ENCODE measurements around the gene CHADL.

DNA sequence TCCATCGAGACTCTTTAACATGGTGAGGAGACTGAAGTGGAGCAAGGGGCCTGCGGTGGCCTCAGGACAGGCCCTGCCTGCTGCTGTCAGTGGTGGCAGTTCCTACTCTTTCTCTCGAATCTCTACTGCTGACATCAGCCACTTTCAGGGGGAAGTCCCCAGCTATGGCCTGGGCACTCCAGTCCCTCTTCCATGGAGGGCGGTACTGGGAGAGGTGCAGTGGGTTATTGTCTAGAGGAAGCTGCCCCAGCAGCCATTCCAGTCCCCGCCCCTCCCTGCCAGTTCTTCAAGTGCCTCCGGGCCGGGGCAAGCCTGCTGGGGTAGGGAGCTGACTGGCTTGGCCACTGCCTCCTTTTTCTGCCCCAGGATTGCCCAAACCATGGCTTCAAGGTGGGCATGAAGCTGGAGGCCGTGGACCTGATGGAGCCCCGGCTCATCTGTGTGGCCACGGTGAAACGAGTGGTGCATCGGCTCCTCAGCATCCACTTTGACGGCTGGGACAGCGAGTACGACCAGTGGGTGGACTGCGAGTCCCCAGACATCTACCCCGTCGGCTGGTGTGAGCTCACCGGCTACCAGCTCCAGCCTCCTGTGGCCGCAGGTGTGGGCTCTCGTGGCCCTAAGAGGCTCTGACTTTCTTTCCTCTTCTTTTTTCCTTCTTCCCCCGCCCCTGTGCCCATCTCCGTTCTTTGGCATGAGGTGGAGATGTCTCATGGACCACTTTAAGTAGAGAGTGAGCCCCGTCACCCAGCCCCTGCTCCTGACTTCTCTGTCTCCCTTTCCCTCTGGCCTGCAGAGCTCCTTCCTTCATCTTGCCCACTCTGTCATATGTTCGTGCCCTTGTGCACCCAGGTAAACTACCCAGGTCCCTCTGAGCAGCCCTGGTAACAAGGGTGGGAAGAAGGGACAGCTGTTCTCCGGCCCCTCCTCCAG, 13.7 kb downstream of the CHADL start:
- TF ChIP-seq HDAC2 (IDR thresholded peaks at IDR 0.05) (no peak), CTCF (IDR thresholded peaks at IDR 0.05 in 2 of 3, conservative IDR thresholded peaks at IDR 0.05 in 1 of 3; ENCODE audit: insufficient read depth in 2 of 3, low read depth in 1 of 3, low read length in 3 of 3) (no peak), HIVEP1 (CRISPR knock-in tag; IDR thresholded peaks at IDR 0.05) (no peak), ZKSCAN1 (IDR thresholded peaks at IDR 0.05; ENCODE audit: low read depth, low read length) (no peak), FOS (IDR thresholded peaks at IDR 0.05; ENCODE audit: extremely low read depth, insufficient read length) (no peak), MXI1 (IDR thresholded peaks at IDR 0.05; ENCODE audit: low read depth, low read length) (no peak), CBX1 (IDR thresholded peaks at IDR 0.05; ENCODE audit: low read depth) (no peak)
